SU-DHL-6 (cell line): Measurements from ENCODE around the gene SLX9.

ENCODE experiments used
- H2AFZ ChIP-seq: fragments of 200-600 bp; sonication (generic); 2 replicates; pipeline ENCODE4 v1.6.1; 2014; ENCODE audit warnings: low read depth, mild to moderate bottlenecking, moderate library complexity, mixed read lengths, antibody characterized with exemption, low read length; ENCODE audit not compliant: severe bottlenecking
- H3F3A ChIP-seq: fragments of 200-600 bp; shearing (Covaris generic); 2 replicates; pipeline ENCODE4 v1.6.0; 2016; ENCODE audit warnings: antibody characterized with exemption, mild to moderate bottlenecking; ENCODE audit not compliant: insufficient read depth
- H3K27ac ChIP-seq: fragments of 200-600 bp; sonication (generic); 2 replicates; pipeline ENCODE4 v1.5.1; 2016; ENCODE audit warnings: low read depth, mild to moderate bottlenecking, low read length, moderate library complexity, mixed read lengths
- H3K27me3 ChIP-seq: fragments of 200-600 bp; sonication (generic), shearing (Covaris generic); 2 replicates; pipeline ENCODE4 v1.6.0; 2014; ENCODE audit warnings: mild to moderate bottlenecking, low read length
- H3K36me3 ChIP-seq: fragments of 200-600 bp; sonication (generic); 2 replicates; pipeline ENCODE4 v1.6.1; 2014; ENCODE audit warnings: mild to moderate bottlenecking, low read length, mixed read lengths
- H3K4me2 ChIP-seq: fragments of 300-600, 200-600 bp; shearing (Covaris generic), sonication (generic); 2 replicates; pipeline ENCODE4 v1.6.0; 2014; ENCODE audit warnings: low read length, low read depth, mild to moderate bottlenecking; ENCODE audit not compliant: poor library complexity, severe bottlenecking
- H3K4me3 ChIP-seq: fragments of 200-600 bp; sonication (generic); 2 replicates; pipeline ENCODE4 v1.5.1; 2014; ENCODE audit warnings: antibody characterized with exemption, low read length, mild to moderate bottlenecking, mixed read lengths; ENCODE audit not compliant: insufficient read depth, poor library complexity, severe bottlenecking
- H3K79me2 ChIP-seq: fragments of 200-600 bp; sonication (generic); 2 replicates; pipeline ENCODE4 v1.6.1; 2014; ENCODE audit warnings: mild to moderate bottlenecking, low read length, moderate library complexity; ENCODE audit not compliant: insufficient read depth
- H3K9ac ChIP-seq: fragments of 200-600 bp; sonication (generic); 2 replicates; pipeline ENCODE4 v1.7.0; 2014; ENCODE audit warnings: mild to moderate bottlenecking, low read length
- H3K9me2 ChIP-seq: fragments of 200-600 bp; sonication (generic); replicated peaks from 2 replicates; pipeline ENCODE4 v1.6.1; 2014; ENCODE audit warnings: low read length; ENCODE audit not compliant: insufficient read depth
- H3K9me3 ChIP-seq: fragments of 200-600 bp; sonication (generic); 2 replicates; pipeline ENCODE4 v1.6.1; 2014; ENCODE audit warnings: low read length, mixed read lengths; ENCODE audit not compliant: insufficient read depth
- H4K20me1 ChIP-seq: fragments of 200-600 bp; sonication (generic); 2 replicates; pipeline ENCODE4 v1.6.1; 2014; ENCODE audit warnings: low read depth, mild to moderate bottlenecking, antibody characterized with exemption, low read length, moderate library complexity, mixed read lengths
- CTCF ChIP-seq: fragments of 200-600 bp; sonication (generic); IDR thresholded peaks from one replicate; pipeline ENCODE4 v1.5.1; 2017; ENCODE audit warnings: antibody characterized with exemption, mild to moderate bottlenecking, low read length, moderate library complexity; ENCODE audit not compliant: insufficient read depth, poor library complexity, severe bottlenecking
- EZH2phosphoT487 ChIP-seq: fragments of 200-600 bp; sonication (generic), shearing (Covaris generic); conservative IDR thresholded peaks from 2 replicates; pipeline ENCODE4 v1.6.1; 2018; ENCODE audit warnings: mild to moderate bottlenecking, antibody characterized with exemption, low read length, moderate library complexity, mixed read lengths

Gene SLX9

GRCh38 chr21:44966135-44967081, 26.6 kb downstream of the SLX9 start:
- H2AFZ ChIP-seq = no peak overlapping the region

GRCh38 chr21:44967082-44968047, 27.5 kb downstream of the SLX9 start:
- H3K36me3 ChIP-seq = 0 out of 2 replicates have a peak, but pooled peaks cover 3% of the 10 kb centered on the region

More at GRCh38 chr21:44966135-44967081, 26.6 kb downstream of the SLX9 start:
- no peak for TF ChIP-seq CTCF
- no peak for TF ChIP-seq EZH2phosphoT487
- no peaks in the 10 kb centered on the region for H3K27me3 ChIP-seq
- H4K20me1 ChIP-seq = no peaks in the 10 kb centered on the region
- H3K27ac ChIP-seq = no peak overlapping the region
- H3K4me2 ChIP-seq = no peak overlapping the region
- H3K9ac ChIP-seq = no peak overlapping the region
- H3K36me3 ChIP-seq = peaks cover 4% of the 10 kb centered on the region; the same call in 1 of the 2 replicates
- H3K9me3 ChIP-seq = no peaks in the 10 kb centered on the region
- H3K9me2 ChIP-seq = no peaks in the 10 kb centered on the region
- H3K4me3 ChIP-seq = no peak overlapping the region
- 0 out of 2 replicates have a peak, but pooled peaks cover under 1% of the 10 kb centered on the region for H3F3A ChIP-seq
- 0 out of 2 replicates have a peak, but pooled peaks cover 7% of the 10 kb centered on the region for H3K79me2 ChIP-seq

More at GRCh38 chr21:44967082-44968047, 27.5 kb downstream of the SLX9 start:
- no peaks in the 10 kb centered on the region for H3K9me2 ChIP-seq
- no peaks in the 10 kb centered on the region for H4K20me1 ChIP-seq
- H3K4me3 ChIP-seq = no peak overlapping the region
- 0 out of 2 replicates have a peak, but pooled peaks cover 4% of the 10 kb centered on the region for H3K79me2 ChIP-seq
- no peaks in the 10 kb centered on the region for H3K9me3 ChIP-seq
- no peak overlapping the region for H3K27ac ChIP-seq
- no peaks in the 10 kb centered on the region for H3F3A ChIP-seq
- H2AFZ ChIP-seq = no peak overlapping the region
- H3K4me2 ChIP-seq = no peak overlapping the region
- no peaks in the 10 kb centered on the region for H3K27me3 ChIP-seq
- H3K9ac ChIP-seq = no peak overlapping the region
- TF ChIP-seq CTCF (no peak), EZH2phosphoT487 (no peak)
